Measurements from ENCODE around the gene AQP12A.

The AQP12A gene

DNA sequence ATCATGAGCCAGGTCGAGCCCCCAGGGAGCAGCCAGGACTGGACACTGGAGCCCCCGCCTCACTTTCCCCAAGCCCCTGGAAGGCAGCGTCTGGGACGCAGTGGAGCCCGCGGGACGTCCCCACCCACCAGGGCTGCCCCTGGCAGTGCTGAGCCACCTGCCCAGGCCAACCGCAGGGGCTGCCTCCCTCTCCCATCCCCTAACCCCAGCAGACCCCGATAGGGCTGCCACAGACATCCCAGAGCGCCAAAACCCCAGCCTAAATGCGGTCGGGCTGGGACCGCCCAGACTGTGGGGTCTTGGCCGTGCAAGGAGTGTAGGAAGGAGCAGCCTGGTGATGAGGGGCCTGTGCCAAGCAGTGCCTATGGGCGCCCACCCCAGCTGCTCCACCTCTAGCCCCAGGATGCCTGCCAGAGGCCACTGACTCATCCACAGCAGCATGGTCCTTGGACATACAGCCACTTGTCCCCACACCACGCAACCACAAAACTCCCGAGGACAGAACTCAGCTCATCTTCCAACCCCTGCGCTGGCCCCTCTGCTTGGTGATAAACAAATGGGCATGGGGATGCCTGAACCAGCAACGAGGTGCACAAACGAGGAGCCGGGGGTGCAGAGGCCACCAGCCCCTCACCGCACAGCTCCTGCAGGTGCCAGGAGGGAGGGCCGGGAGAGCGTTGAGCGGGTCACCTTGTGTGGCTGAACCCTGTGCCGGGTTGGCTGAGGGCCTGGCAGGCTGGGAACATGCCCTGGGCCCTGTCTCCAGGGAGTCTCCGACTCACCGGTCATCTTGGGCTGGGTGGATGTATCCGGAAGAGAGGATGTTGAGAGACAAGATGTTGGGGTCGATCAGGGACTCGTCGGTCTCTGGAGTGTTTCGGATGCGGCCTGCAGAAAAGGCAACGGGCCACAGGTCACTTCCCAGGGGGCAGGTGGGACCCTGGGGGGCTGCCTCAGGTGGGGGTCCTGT lies 44.9 kb downstream of the AQP12A start:
- TF ChIP-seq GATA1 (IDR thresholded peaks at IDR 0.05; ENCODE audit: low read depth, low read length) (no peak), POLR2A (IDR thresholded peaks at IDR 0.05; ENCODE audit: low read length) (no peak)
- no peak for DNase-seq

GRCh38 chr2:240737512-240737911 lies 45.8 kb downstream of the AQP12A start:
- no peak for DNase-seq
- no peak for TF ChIP-seq GATA1 (IDR thresholded peaks at IDR 0.05; ENCODE audit: low read depth, low read length)
- no peak for TF ChIP-seq POLR2A (IDR thresholded peaks at IDR 0.05; ENCODE audit: low read length)

GRCh38 chr2:240737958-240738357 lies 46.3 kb downstream of the AQP12A start:
- DNase-seq: no peak
- no peak for TF ChIP-seq POLR2A (IDR thresholded peaks at IDR 0.05; ENCODE audit: low read length)
- TF ChIP-seq GATA1 (IDR thresholded peaks at IDR 0.05; ENCODE audit: low read depth, low read length): no peak

- no peak for DNase-seq
- no peak for TF ChIP-seq POLR2A (IDR thresholded peaks at IDR 0.05; ENCODE audit: low read length)
These were observed 48.1 kb downstream of the AQP12A start for GRCh38 chr2:240739797-240740196.

DNA sequence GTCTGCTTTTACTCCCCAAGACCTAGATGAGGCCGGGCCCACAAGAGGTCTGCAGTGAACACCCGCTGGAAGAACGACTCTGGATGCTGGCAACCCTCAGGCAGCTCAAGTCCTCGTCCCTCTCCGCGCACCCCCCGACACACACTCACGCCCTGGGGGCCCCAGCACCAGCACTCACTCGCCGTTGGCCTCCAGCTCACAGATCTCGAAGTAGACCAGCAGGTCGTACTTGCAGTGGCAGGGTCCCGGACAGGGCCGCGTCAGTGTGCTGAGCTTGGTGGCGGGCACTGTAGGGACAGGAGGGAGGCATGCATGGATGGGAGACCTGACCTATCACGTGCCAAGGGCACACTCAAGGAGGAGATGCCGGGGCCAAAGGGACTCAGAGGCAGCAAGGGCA lies 49.4 kb downstream of the AQP12A start:
- TF ChIP-seq GATA1 (IDR thresholded peaks at IDR 0.05; ENCODE audit: low read depth, low read length): no peak
- no peak for TF ChIP-seq POLR2A (IDR thresholded peaks at IDR 0.05; ENCODE audit: low read length)
- no peak for DNase-seq

- DNase-seq: no peak
- no peak for TF ChIP-seq POLR2A (IDR thresholded peaks at IDR 0.05; ENCODE audit: low read length)
These were observed 51.0 kb downstream of the AQP12A start for GRCh38 chr2:240742602-240743095.

GRCh38 chr2:240745456-240745855 lies 53.8 kb downstream of the AQP12A start:
- TF ChIP-seq POLR2A (IDR thresholded peaks at IDR 0.05; ENCODE audit: low read length): no peak
- no peak for TF ChIP-seq GATA1 (IDR thresholded peaks at IDR 0.05; ENCODE audit: low read depth, low read length)
- no peak for DNase-seq

DNA sequence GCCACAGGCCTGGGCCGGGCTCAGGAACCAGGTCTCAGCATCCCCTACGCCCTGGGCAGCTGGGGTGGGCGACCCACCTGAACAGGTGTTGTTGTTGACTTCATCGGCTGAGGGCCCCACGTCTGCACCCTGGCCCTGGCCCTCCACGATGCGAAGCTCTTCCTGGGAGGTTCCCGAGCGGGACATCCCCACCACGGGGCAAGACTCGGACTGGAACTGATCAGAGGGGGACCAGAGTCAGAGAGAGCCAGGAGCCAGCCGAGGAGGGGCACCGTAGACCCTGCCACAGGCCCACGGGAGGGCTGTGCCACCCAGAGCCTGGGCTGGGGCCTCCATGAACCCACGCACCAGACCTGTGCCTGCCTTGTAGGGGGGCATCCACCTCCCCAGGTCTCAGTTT lies 54.3 kb downstream of the AQP12A start:
- TF ChIP-seq POLR2A (IDR thresholded peaks at IDR 0.05; ENCODE audit: low read length): no peak
- TF ChIP-seq GATA1 (IDR thresholded peaks at IDR 0.05; ENCODE audit: low read depth, low read length): no peak
- DNase-seq: no peak

GRCh38 chr2:240746671-240747070 lies 55.0 kb downstream of the AQP12A start:
- TF ChIP-seq GATA1 (IDR thresholded peaks at IDR 0.05; ENCODE audit: low read depth, low read length) (no peak), POLR2A (IDR thresholded peaks at IDR 0.05; ENCODE audit: low read length) (no peak)
- no peak for DNase-seq

GRCh38 chr2:240747256-240747655 lies 55.6 kb downstream of the AQP12A start:
- TF ChIP-seq GATA1 (IDR thresholded peaks at IDR 0.05; ENCODE audit: low read depth, low read length) (no peak), POLR2A (IDR thresholded peaks at IDR 0.05; ENCODE audit: low read length) (no peak)
- DNase-seq: no peak
